GM21619 (cell line): Measurements from ENCODE around the gene GSE1.

Experiments
- ATAC-seq: cut with Tn5 transposase; IDR thresholded peaks from one replicate; pipeline ENCODE4 v1.9.1; 2021; ENCODE audit not compliant: unreplicated experiment

GSE1 gene

DNA sequence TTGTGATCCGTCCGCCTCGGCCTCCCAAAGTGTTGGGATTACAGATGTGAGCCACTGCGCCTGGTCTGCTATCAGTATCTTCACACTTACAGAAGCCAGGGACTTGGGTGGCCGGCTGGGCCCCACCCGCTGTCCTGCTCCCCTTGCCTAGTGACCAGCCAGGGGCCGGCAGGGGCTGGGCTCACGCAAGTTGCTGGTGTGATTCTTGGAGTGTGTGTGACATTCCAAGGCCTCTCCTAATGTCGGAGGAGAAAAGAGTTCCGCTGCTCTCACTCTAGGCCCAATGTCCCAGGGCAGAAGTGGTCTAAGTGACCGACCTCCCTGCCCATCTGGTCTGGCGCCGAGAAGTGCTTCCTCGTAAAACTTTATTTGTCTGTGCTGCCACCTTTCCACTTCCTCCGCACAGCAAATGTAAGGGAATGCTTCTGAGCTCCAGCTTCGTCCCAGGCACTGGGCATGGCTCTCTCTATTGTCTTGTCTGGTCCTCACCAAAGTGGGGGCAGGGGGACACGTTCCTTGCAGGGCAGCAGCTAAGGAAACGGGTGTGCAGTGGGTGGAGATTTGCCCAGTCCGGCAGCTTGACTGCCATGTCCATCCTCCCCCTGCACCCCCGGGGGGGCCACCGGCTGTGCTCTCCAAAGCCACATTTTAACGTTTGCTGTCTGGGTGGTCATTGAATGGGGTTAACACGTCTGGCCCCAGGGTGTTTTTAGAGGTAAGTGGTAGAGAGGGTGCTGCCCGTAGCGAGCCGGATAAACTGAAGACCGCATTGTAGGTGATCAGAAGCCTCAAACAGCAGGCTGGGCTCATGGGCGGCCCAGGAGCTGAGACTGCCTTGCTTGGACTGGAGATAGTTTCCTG lies 7.8 kb upstream of the GSE1 start:
- no peak for ATAC-seq

DNA sequence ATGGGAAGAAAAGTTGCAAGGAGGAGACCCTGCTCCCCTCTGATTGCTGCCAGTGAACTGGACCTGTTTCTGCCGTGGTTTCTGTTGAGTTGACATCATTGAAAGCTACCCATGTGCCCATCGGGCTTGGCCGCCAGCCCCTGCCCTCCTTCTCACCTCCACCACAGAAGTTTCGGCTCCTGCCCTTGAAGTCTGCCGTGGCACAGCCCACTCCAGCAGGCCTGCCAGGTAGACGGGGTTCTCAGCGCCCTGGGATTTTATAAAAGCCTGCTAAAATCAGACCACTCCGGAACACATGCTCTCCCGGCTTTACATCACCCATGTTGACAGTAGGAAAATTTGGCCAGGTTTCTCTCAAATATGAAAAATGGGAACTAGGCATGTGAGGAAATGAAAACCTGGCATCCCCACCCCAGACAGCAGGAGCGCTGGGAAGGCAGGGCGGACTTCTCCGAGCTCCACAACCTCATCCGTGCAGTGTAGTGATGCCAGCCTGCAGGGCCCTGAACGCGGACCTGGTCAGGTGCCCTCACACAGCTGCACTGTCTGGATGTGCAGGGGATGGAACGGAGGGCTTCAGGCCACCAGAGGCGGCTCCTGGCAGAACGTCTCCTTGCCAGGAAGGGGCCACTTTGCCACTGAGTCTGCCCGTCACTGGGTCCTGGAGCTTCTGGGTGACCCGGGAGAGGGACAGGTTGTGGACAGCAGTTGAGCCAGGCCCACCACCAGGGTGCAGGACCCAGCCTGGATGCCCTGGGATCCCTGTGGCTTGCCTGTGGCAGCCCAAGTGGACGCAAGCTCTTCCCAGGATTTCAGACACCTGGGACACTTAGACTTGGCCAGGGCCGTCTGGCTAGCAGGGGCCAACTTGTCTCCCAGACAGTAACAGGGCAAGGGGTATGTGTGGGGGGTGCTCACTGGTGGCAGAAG lies 6.9 kb upstream of the GSE1 start:
- no peak for ATAC-seq

DNA sequence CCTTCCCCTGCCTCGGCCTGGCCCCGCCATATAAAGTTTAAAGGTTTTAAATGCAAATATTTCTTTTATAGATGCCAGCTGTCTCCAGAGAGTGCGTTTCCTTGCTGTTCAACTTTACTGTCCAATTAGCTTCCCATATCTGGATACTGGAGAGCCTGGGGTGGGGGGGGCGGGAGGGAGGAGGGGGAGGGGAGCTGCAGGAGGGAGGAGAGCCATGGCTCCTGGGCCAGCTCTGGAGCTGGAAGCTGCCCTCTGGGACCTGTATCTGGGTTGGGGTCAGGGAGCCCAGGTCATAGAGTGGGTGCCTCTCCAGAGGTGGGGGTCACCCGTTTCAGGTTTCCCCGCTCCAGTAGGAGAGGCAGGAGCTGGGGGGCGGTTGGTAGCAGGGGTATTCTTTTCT lies 6.2 kb upstream of the GSE1 start:
- no peak for ATAC-seq

DNA sequence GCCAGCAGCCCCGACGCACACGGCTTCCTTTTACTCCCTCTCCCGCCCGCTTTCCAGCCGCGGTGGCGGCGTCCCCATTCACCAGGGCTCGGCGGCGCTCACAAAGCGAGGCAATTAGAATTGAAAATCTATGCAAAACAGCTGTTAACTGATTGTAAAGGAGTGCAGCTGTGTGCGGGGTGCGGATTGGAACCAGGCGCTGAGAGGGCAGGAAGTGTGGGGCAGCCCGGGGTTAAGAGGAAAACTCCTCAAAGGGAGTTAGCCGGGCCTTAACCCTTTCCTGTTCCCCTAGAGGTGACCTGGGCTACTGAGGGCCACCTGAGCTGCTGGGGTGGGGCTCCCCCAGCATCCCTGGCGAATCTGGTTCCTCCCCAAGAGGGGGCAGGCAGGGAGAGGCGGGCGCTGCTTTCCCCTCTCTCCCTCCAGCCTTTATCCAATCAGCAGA lies 5.8 kb upstream of the GSE1 start:
- ATAC-seq: no peak

DNA sequence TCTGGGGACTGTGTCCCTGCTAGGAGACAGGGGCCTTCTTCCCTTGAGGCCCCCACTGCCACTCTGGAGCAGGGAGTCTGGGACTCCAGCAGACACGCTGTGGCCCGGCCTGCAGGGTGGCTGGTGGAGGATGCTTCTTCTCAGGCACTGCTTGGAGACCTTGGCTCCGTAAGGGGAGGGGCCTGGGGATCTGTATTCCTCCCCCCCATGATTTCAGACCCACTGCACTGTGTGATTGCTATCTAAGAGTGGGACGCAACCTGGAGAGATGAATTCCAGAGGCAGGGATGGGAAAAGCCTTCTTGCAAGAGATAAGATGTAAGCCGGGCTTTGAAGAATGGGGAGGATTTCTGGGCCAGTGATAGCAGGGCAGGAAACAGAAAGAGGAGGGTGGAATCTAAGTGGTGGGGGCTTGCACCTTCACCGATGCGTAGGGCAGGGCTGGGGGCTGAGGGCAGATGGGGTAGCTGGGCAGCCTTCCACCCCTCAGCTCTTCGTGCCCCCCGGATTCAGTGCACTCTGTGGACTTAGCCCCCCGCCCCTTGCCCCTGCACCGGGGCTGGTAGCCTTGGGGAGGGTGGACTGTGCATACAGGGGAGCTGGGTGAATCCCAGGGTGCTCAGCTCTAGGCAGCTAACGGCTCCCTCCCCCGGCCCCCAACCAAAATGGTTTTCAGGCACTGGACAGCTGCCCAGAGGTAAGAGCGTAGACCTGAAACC lies 5.2 kb upstream of the GSE1 start:
- ATAC-seq: no peak

DNA sequence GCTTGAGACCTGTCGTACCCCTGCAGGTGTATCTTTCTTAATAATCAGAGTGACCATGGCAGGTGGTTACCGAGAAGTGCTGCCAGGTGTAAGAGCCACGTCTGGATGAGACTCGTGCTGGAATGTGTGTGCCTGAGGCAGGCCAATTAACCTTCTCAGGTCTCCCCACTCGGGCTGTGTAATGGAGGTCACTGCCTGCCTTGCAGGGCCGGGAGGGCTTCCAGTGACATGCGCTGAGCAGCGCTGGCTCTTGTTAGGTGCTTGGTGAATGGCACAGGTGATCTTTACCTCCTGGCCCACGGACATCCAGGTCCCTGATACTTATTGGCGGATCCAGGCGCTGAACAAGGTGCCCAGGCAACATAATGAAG lies 4.6 kb upstream of the GSE1 start:
- ATAC-seq: no peak

DNA sequence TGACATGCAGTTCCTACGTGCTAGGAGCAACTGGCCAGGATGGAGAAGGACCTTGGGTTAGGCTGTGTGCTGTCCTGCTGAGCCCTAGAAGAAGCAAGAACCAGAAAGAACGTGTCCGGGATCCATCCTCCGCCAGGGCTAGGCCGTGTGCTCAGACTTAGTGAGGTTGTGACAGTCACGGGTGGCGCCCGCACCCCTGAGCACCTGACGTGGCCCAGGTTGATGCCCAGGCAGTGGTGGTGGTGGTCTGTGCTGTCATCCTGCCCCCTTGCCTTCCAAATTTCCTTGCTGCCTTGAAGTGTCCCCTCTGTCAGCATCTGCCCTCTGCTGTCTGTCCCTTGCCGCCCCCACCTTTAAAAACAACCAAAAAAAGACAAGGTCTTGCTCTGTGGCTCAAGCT lies 4.2 kb upstream of the GSE1 start:
- no peak for ATAC-seq

DNA sequence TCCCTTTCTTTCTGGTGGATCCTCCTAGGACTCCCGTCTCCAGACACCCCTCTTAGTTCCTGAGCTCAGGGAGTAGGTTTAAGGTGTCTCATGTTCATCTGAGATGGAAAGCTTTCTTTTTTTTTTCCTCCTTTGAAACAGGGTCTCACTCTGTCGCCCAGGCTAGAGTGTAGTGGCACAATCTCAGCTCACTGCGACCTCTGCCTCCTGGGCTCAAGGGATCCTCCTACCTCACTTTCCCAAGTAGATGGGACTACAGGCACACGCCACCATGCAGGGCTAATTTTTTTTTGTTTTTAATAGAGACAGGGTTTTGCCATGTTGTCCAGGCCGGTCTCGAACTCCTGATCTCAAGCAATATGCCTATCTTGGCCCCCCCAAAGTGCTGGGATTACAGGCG lies 3.6 kb upstream of the GSE1 start:
- no peak for ATAC-seq

DNA sequence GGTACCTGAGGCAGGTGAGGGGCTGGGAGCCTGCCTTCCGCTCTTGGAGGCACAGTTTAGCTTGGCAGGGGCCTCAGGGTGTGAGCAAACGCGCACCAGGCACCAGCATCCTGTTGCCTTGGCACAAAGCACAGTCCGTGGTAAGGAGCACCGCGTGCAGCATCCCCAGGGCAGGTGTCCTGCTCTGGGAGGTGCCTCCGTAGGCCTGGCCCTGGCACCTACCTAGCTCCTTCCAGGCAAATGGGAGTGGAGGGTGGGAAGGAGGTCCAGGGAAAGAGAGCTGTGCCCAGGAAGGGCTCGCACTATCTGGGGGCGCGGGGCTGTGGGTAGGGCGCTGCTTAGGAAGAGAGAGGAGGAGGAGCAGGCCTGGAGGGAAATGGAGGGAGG lies 3.1 kb upstream of the GSE1 start:
- no peak for ATAC-seq

DNA sequence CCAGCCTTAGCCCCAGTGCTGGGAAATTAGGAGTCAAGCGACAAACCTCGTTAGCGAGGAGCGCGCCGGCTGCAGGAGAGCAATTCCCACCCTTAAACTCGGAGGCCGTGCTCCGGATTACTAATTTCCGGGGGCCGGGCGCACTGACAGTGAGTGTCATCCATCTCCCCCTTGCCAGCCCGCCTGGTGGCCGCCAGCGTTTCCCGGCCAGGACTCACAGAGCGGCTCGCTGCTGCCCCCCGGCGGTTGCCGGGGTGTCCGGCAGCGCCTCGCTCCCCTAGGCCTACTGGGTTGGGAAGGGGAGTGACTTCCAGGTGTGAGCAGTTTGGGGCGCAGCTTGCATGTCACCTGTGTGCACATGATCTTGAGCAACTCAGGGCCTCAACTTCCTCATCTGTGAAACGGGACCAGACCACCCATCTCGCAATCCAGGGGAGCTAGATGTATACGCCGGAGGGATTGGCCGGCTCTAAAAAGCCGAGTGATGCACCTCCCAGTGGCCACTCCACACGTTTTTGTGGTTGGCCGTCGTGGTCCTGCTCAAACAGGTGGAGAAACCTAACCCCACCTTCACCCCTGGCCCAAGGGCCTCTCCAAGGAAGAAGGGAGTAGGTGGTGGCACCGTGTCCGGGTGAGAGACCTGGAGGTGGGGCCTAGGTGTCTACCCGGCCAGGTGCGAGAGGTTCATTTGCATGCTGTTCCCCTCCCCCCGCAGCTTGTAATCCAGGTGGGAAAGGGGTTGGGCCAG lies 2.5 kb upstream of the GSE1 start:
- ATAC-seq: peak; percentile 30

DNA sequence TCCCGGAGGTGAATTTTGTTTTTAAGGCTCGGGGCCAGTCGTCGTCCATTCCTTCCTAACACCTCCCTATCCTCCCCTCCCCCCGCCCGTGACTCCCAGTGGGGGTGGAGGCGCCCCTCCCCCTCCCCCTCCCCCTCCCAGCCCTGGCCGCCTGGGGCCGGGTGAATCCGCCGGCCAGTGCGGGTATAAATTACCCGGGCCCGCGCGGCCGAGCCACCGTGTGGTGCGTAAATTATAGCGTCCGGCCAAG lies 2.0 kb upstream of the GSE1 start:
- ATAC-seq: no peak

DNA sequence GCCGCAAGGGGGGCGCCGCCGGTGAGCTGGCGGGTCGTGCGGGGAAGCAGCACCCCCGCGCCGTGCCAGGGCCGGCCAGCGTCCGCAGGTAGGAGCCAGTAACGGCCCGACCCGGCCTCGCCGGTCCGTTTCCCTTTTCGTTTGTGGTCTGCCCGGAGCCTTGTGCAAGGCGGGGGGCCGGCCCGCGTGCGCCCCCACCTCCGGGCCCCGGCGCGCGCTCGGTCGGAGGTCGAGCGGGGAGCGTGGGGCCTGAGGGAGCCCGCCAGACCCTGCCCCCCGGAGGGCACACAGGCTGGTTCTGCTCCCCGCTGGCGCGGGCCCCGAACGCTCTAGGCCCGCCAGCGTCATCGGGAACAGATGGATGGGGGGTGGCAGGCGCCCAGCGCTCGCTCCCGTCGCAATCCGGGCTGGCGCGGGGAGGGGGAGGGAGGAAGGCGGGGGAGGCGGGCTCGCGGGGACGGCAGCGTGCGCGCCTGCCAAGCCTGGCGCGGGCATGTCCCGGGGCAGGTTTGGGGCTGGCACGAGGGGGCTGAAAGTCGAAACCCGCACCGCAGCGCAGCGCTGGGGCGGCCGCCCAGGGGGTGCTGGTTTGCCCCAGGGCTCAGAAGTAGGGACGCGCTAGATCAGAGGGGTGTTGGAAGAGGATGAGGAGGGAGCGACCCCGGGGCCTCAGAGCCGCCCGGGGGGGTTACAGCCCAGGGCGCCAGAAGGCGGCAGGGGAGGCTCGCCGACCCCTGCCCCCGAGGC lies 1.5 kb upstream of the GSE1 start:
- no peak for ATAC-seq

DNA sequence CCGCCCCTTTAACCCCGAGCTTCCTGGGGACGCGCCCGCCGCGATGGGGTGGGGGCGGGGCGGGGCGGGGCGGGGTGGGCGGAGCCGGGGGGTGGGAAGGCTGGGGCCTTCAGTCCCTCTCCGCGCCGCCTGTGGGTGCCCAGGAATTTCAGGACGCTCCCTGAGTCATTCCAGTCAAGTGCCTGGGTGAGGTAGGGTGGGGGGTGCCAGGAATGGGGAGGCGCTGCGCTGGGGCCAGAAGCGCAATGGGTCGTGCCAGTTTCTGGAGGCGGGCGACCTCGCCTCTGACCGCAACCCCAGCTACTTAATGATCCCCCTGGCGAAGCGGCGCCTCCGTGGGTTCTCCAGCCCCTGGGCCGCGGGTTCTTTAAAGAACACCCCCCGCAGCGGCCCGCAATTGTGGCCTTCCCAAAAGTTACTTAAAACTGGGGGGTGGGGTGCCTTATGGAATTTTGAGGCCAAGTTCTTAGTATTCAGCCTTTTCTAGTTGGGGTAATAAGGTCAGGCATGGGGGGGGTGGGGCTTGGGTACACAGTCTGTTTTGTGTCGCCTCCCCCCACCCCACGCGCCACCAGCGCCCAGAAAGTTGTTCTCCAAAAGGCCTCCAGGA lies 826 bp upstream of the GSE1 start:
- ATAC-seq: no peak

DNA sequence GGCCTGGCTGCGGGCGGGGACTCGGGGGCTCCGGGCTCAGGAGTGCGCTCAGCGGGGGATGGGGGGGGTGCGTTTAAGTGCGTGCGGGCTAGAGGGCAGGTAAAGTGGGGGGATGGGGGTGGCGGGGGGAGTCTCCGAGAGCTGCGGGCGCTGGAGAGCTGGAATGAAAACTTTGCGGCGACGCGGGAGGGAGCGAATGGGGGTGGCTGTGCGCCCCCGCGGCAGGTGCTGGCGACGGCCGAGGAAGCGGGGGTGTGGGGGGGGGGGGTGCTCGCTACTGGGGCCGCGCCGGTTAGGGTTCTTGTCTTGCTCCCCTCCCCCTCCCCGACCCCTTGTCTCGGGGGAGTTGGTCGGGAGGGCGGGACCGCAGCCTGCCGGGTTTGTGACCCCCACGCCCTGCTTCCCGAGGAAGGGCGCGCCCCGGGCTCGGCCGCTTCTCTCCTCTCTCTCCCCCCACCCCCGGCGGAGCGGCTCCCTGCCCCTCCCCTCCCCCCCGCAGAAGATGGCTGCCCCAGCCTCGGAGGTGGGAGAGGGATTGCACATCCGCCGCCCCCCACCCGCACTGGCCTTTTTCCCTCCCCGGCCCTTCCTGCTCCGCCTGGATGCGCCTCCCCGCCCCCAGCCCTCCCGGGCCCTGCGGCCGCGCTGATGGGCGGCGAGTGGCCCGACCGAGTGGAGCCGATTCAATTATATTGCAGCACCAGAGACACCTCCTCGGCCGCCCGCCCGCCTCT lies 649 bp downstream of the GSE1 start:
- ATAC-seq: no peak

DNA sequence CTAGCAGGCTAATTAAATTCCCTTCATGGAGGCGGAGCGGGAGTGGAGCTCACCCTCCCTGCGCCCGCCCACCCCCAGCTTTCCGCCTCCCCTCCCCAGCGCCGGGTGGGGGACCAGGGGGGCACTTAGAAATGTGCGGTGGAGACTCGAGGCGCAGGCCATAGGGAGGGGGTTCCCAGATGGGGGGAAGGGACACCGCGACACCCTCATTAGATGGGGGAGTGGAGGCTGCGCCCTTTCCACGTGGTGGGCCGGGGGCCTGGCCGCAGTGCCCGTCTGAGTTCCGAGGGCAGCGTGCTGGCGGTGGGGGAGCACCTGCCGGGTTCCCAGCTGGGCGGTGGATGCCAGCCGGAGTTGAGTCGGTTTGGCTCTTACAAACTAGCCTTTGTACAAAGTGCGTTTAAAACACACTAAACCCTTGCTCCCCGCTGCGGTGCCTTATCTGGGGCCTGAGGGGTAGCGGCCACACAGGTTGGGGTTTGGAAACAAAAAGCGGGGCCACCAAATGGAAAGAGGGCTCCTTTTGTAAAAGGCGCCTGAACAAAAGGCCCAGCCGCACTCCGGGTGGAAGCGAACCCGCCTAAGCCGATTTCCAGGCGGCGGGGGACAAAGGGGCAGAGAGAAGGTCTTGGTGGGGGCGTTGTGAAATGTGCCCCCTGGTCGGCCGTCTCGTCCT lies 1.4 kb downstream of the GSE1 start:
- no peak for ATAC-seq

DNA sequence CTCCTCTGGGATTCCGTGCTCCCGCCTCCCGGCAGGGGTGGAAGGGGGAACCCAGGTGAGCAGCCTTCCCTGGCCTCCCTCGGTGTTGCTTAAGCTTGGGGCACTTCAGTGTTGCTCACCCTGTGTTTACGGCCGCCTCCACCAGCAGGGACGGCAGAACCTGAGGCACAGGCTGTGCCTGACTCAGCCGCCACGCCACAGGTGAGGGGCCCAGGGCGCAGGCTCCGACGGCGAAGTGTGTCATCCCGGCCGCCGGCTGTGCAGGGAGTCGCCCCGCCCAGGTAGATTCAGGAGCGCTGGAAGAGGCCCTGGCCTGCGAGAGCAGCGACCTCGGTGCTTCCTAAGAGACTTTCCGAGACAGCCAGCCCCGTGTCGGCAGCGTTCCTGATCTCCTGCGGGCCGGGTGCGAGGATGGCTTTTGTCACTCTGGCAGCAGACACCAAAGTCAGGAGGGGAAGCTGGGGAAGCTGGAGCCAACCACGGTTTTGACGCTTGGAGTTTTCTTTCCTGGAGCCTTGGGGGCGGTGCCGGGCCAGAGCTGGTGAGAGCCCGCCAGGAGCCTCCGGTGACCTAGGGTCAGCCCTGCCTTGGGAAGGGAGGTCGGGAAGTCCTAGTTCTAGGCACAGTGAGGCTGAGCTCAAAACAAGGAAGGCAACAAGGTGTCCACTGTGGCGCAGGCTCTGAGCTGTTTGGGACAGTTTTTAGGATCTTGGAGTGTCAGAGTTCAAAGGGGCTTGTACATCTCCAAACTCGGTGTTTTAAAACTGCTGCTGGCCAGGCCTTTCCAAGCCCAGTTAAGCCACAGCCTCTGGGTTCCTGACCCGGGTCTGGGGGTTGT lies 2.1 kb downstream of the GSE1 start:
- ATAC-seq: no peak

DNA sequence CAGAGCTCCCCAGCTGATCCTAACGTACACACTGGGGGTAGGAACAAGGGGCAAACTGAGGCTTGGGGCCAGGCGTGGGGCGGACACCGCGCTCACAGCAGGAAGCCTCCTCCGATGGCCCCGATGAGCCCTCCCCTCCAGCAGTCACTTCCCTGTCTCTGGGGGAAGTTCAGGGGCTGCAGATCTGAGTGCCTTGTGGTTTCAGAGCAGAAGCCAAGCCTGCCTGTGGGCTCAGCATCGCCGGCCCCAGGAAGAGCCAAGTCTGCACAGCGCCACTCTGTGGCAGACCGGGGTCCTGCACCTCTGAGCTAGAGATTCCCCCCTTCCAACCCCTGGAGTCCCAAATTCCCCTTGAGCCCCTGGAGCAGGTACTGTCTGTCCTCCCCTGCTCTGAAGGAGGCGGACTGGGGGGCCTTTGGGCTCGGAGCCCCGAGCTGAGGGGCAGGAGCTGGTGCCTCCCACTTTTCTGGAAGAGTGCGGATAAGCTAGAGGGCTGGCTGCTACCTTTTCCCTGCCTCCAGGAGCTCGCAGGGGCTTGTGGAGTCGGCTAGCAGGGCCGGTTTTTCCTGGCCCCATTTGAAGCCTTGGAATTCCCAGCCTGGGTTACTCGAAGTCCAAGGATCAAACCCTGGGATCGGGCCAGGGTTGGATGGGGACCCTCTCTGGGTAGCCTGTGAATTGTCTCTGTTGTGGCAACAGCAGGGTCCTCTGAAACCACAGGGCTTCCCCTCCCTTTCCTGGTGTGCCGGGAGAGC lies 2.9 kb downstream of the GSE1 start:
- ATAC-seq: peak; percentile 38
